HG03520 (cell line): ENCODE results near the gene SGTA.

Source experiments
- ATAC-seq: cut with Tn5 transposase; IDR thresholded peaks from one replicate; pipeline ENCODE4 v1.9.1; 2021; ENCODE audit warnings: mild to moderate bottlenecking, moderate library complexity; ENCODE audit not compliant: unreplicated experiment

Gene SGTA

GRCh38 chr19:2756921-2757881 lies 25.9 kb downstream of the SGTA start:
- ATAC-seq: no peak

DNA sequence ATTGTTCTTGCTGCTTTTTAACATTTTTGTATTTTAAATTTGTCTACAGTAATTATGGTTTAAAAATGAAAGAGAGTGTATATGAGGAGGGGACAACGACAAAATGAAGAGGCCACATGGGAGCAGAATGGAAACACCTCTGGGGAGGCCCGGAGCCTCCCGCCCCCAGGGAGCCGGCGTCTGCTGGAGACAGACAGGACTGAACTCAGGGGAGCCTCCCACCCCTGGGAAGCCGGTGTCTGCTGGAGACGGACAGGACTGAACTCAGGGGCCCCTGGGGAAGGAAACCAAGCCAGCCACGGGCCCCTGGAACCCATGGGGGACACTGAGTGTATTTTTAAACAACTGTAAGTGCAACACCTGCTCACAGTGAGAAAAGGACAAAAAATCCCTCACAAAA lies 26.6 kb downstream of the SGTA start:
- ATAC-seq: no peak

DNA sequence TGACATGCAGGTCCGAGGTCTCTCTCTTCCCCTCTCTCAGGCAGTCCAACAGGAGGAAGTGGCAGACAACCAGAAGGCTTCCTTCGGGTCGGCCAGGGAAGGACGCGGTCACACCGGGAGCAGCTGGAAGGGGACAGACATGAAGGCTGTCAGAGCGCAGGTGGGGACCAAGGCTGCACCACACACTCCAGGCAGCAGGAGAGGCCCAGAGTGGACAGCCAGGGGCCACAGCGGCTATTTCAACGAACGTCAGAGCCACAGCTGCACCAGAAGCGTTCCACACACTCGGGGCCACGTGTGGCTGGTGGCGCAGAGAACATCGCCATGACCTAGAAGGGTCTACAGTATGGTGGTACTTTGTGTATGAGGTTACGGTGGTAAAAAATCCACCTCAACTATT lies 27.3 kb downstream of the SGTA start:
- ATAC-seq: no peak

- no peak for ATAC-seq
Measured at GRCh38 chr19:2755448-2755705, 27.7 kb downstream of the SGTA start.

DNA sequence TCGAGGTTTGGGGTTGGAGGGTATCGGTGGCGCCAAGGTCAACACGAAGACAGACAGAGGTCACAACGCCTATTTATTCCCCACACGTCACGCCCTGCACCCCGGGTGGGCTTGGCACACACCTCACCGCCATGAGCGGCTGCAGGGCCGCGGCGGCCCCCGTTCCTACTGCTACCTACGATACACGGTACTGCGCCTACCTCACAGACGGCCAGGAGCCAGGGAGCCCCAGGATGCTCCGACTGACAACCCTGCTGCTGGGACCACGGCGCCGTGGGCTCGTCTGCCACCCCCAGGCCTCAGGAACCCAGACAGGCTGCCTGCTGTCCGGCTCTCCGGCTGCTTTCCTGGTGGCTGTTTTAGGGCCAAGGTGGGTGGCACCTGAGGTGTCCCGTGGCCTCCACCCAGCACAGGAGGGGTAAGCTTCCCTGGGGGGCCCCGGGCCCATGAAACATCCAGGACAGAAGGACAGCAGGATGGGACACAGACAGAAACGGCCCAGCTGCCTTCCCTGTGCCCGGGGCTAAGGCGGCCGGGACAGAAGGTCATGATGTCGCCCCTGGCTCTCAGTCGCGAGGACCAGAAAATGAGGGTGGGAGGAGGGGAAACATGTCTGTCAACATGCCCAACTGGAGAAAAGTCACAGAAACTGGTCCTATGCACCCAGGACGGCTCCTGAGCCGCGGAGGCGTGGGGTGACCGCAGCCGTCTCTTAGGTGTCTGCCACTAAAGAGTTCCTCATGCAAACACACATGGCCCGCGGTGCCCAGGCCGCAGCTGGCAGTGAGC lies 28.2 kb downstream of the SGTA start:
- no peak for ATAC-seq

- ATAC-seq: no peak
Measured at GRCh38 chr19:2751438-2751830, 31.6 kb downstream of the SGTA start.

DNA sequence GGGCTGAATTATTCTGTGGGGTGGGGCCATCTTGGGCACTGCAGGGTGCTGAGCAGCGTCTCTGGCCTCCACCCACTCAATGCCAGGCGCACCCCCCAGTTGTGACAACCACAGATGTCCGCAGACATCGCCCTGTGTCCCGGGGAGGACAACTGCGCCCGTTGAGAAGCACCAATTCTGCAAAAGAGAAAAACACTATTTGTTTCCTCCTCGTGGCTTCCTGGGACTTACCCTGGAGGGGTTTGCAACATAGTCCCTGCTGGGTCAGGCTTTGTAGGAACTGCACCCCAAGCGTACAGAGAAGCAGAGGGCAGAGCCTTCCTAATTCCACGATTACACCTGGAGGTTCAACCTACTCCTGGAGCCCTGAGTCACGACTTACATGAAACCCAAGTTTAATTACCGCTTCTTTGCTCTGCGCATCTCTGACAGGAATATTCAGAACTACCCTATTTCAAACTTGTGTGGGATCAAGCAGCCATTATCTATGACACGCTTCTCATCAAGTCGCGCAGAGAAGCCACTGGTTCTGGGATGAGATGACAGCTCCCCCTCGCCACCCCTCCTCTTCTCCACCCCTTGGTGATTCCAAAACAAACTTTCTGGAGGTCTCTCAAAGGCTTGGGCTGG lies 32.1 kb downstream of the SGTA start:
- no peak for ATAC-seq

- no peak for ATAC-seq
Measured at GRCh38 chr19:2747349-2747748, 35.7 kb downstream of the SGTA start.

GRCh38 chr19:2744113-2744512 lies 39.0 kb downstream of the SGTA start:
- ATAC-seq: no peak

DNA sequence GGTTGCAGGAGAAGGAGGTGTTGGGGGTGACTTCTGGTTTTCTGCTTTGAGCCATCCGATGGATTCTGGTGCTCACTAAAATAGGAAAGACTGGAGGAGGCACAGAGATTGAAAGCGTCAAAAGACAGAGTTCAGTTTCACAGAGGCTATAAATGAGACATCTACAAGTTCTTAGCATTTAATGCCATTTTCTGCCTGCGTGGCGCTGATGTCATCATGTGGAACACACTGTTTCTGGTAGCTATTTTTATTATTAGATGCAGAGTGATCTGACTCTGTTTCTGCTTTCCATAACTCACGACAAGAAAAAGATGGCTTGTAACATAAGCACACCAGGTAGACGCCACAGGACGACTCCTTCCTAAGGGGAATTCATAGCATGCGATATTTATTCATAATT lies 40.0 kb downstream of the SGTA start:
- no peak for ATAC-seq

- peak; percentile 5 for ATAC-seq
Measured at GRCh38 chr19:2740314-2740656, 42.8 kb downstream of the SGTA start.

GRCh38 chr19:2739602-2740313 lies 43.3 kb downstream of the SGTA start, which contains the start of gene SLC39A3:
SLC39A3 (minus strand) TSS chr19:2740017; CDS start chr19:2737257, 2,760 bp downstream.
- ATAC-seq: peak; percentile 80

DNA sequence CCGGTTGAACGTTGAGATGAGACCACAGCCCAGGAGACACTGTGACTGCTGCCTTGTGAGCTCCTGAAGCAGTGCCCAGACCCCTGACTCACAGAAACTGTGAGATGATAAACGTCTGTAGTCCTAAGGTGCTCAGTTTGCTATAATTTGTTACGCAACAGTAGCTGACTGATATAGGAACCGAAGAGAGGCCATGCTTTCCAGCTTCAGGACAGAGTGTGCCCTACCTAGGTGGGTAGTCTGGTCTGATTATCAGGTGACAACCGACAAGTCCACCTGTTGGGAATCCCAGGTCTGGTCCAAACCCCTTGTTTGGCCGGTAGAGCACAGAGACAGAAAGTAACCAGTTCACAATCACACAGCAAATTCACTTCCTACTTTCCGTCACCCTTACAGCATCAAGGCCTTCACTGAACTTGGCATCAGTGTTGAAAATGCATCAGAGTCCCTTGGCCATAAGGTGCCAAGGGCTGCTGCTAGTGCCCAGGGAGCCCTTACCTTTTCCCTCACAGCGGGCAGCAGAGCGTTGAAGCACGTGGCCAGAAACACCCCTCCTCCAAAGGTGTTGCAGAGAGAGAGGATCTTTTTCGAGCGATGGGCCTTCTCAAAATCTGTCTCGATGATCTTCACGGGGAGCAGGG lies 46.4 kb downstream of the SGTA start:
- no peak for ATAC-seq

- ATAC-seq: no peak
Measured at GRCh38 chr19:2735374-2735773, 47.7 kb downstream of the SGTA start.

- no peak for ATAC-seq
Measured at GRCh38 chr19:2734589-2735288, 48.3 kb downstream of the SGTA start.

DNA sequence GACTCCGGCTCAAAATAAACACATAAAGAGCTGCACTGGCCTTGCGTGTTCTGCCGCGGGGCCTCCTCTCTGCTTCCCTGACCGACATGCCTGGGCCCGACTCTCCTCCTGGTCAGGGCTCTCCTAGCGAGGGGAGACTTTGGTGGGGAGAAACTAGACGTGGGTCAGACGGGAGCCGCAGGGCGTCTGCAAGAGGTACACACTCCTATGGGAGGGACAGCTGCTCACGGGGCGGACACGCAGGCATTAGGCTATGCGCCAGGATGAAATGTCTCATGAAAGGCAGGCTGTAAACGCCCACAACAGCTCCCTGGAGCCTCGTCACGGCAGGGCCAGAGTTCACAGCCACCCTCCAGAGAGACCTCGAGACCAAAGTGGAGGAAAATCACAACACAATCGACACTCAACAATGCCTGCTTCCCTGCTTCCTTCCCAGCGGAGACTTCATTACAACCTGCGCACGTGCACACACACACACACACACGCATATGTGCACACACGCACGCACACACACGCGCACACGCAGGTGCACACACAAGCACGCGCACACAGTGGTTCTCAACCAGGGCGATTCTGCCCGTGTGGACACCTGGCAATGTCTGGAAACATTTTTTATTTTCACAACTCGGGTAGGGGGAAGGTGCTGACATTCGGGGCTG lies 49.0 kb downstream of the SGTA start:
- ATAC-seq: no peak

- ATAC-seq: no peak
Measured at GRCh38 chr19:2732883-2733282, 50.2 kb downstream of the SGTA start.

GRCh38 chr19:2732157-2732725 lies 50.8 kb downstream of the SGTA start:
- no peak for ATAC-seq
